ENCODE results near the gene LLCFC1.

Gene LLCFC1

GRCh38 chr7:142917447-142917846 is 21.8 kb upstream of the LLCFC1 start:
- no peak for TF ChIP-seq CTCF (IDR thresholded peaks at IDR 0.05; ENCODE audit: control insufficient read depth, insufficient read depth, low read depth, low read length, missing control alignments)
- DNase-seq (ENCODE audit: low read depth) = no peak
- no peak overlapping the region for H3K4me3 ChIP-seq (ENCODE audit: control insufficient read depth, low read depth, low read length)

GRCh38 chr7:142918901-142919300 is 20.4 kb upstream of the LLCFC1 start:
- no peak for TF ChIP-seq CTCF (IDR thresholded peaks at IDR 0.05; ENCODE audit: control insufficient read depth, insufficient read depth, low read depth, low read length, missing control alignments)
- DNase-seq (ENCODE audit: low read depth) = no peak
- H3K4me3 ChIP-seq (ENCODE audit: control insufficient read depth, low read depth, low read length) = no peak overlapping the region

GRCh38 chr7:142919656-142920055 is 19.6 kb upstream of the LLCFC1 start:
- H3K4me3 ChIP-seq (ENCODE audit: control insufficient read depth, low read depth, low read length) = no peak overlapping the region
- TF ChIP-seq CTCF (IDR thresholded peaks at IDR 0.05; ENCODE audit: control insufficient read depth, insufficient read depth, low read depth, low read length, missing control alignments) = no peak
- no peak for DNase-seq (ENCODE audit: low read depth)

GRCh38 chr7:142923391-142923790 is 15.9 kb upstream of the LLCFC1 start:
- TF ChIP-seq CTCF (IDR thresholded peaks at IDR 0.05; ENCODE audit: control insufficient read depth, insufficient read depth, low read depth, low read length, missing control alignments) = no peak
- H3K4me3 ChIP-seq (ENCODE audit: control insufficient read depth, low read depth, low read length) = no peak overlapping the region
- no peak for DNase-seq (ENCODE audit: low read depth)

GRCh38 chr7:142925413-142925812 is 13.9 kb upstream of the LLCFC1 start:
- DNase-seq (ENCODE audit: low read depth) = no peak

GRCh38 chr7:142927085-142927745 is 12.1 kb upstream of the LLCFC1 start:
- DNase-seq (ENCODE audit: low read depth) = no peak
- no peak for TF ChIP-seq CTCF (IDR thresholded peaks at IDR 0.05; ENCODE audit: control insufficient read depth, insufficient read depth, low read depth, low read length, missing control alignments)
- H3K4me3 ChIP-seq (ENCODE audit: control insufficient read depth, low read depth, low read length) = no peak overlapping the region

More at GRCh38 chr7:142925413-142925812, 13.9 kb upstream of the LLCFC1 start:
- H3K4me3 ChIP-seq (ENCODE audit: control insufficient read depth, low read depth, low read length) = no peak overlapping the region
- peak; percentile 6 for TF ChIP-seq CTCF (IDR thresholded peaks at IDR 0.05; ENCODE audit: control insufficient read depth, insufficient read depth, low read depth, low read length, missing control alignments)
